Fibroblast of the aortic adventitia (primary cell): ENCODE results near the gene SPATA13. TPM values are rescaled to one million over a fixed set of nuclear protein-coding genes. Genes with fewer than 3 reads are reported as not detected.
"Not testable (repeated sequence)": the region's sequence is repeated elsewhere in the genome, so short reads cannot be mapped to it uniquely, and the experiment has no call there.

ENCODE experiments used
- DNase-seq: peaks from one replicate; pipeline ENCODE4 v3.0.0-alpha.2; 2010; ENCODE audit warnings: low read depth
- H3K4me3 ChIP-seq: 2 replicates; pipeline ENCODE4 v1.5.1; 2011; ENCODE audit warnings: low read depth, mild to moderate bottlenecking, control low read depth, low read length, moderate library complexity
- total RNA-seq: library from RNA; depleted of rRNA; stranded (reverse); fragments of >200 nt; gene quantifications from 2 replicates; pipeline ENCODE4 v1.2.3, GENCODE V29; 2012; ENCODE audit warnings: low replicate concordance
- TF ChIP-seq, protein P1 (sequence below): IDR thresholded peaks from 2 replicates; pipeline ENCODE4 v1.5.1; 2011; ENCODE audit warnings: mild to moderate bottlenecking, low read length, control low read depth, inconsistent platforms; ENCODE audit not compliant: insufficient read depth

SPATA13 gene
- total RNA-seq, 1 donor, result 12.2 TPM

- DNase-seq, result no peak
- no peak overlapping the region for H3K4me3 ChIP-seq
- TF ChIP-seq, protein P1, sequence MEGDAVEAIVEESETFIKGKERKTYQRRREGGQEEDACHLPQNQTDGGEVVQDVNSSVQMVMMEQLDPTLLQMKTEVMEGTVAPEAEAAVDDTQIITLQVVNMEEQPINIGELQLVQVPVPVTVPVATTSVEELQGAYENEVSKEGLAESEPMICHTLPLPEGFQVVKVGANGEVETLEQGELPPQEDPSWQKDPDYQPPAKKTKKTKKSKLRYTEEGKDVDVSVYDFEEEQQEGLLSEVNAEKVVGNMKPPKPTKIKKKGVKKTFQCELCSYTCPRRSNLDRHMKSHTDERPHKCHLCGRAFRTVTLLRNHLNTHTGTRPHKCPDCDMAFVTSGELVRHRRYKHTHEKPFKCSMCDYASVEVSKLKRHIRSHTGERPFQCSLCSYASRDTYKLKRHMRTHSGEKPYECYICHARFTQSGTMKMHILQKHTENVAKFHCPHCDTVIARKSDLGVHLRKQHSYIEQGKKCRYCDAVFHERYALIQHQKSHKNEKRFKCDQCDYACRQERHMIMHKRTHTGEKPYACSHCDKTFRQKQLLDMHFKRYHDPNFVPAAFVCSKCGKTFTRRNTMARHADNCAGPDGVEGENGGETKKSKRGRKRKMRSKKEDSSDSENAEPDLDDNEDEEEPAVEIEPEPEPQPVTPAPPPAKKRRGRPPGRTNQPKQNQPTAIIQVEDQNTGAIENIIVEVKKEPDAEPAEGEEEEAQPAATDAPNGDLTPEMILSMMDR, result no peak
These were observed 52.2 kb downstream of the SPATA13 start for GRCh38 chr13:24212674-24213073.

DNA sequence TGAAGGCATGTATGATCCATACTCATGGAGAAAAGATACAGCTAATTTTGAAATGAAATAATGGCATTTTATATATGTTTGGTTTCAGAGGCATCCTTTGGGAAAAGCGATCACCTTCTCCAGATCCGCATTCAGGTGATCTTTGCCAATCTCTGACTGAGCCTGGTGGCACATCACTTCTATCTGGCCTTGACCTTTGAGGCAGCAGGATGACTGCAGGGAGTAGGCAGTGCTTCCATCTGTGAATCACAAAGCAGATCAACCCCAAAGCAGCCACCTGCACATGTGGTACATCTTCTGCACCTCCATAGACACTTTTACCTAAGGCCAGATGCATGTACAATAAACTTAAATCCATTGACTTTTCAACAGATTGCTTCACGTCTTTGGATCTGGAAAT, 53.4 kb downstream of the SPATA13 start:
- DNase-seq, result no peak
- TF ChIP-seq, protein P1, result no peak
- H3K4me3 ChIP-seq, result no peak overlapping the region

GRCh38 chr13:24214528-24214927, 54.0 kb downstream of the SPATA13 start:
- no peak for DNase-seq
- H3K4me3 ChIP-seq, result no peak overlapping the region
- TF ChIP-seq, protein P1, result no peak

- DNase-seq, result no peak
- no peak overlapping the region for H3K4me3 ChIP-seq
- TF ChIP-seq, protein P1, result no peak
These were observed 54.6 kb downstream of the SPATA13 start for GRCh38 chr13:24215126-24215525.

DNA sequence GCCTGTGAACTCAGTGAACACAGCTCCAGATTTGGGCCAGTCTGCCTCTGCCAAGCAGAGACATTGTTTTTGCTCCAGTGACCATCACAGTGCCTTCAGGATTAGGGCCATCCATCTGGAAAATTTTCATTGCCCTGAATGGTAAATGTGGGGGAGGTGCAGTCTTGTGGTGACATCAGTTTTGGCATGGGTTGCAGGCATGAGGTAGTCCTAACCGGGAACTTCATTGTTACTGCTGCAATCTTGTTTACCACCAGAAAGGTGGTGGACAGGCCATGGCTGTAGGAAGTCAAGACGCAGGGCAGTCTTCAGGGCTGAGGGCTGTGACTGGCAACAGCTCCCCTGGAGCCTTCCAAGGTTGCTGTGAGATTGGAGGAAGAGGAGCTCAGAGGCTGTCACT, 55.2 kb downstream of the SPATA13 start:
- TF ChIP-seq, protein P1, result no peak
- peak; percentile 68 for DNase-seq
- no peak overlapping the region for H3K4me3 ChIP-seq

DNA sequence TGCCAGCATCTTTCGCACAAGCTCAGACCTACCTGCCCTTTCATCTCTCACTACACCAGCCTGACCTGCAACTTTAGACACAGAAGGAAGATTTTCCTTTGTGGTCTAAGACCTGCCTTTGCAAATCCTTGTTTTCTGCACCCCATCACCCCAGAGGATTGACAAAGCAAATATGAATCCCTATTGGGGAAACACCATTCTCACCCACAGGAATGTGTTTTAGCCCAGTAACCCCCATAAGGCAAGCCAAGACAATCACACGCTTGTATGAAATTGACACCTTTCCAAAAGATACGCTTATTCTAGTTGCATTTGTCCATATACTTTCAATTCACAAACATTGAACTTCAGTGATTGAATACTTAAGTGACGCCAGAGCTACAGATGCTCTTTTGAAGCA, 55.7 kb downstream of the SPATA13 start:
- peak; percentile 6 for DNase-seq
- TF ChIP-seq, protein P1, result no peak
- no peak overlapping the region for H3K4me3 ChIP-seq

DNA sequence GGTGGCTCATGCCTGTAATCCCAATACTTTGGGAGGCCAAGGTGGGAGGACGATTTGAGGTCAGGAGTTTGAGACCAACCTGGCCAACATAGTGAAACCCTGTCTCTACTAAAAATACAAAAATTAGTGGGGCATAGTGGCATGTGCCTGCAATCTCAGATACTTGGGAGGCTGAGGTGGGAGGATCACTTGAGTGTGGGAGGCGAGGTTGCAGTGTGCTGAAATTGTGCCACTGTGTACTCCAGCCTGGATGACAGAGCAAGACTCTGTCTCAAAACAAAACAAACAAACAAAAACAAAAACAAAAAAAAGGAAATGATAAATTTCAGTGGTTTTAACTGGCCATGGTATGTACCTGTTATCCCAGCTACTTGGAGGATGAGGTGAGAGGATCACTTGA, 56.3 kb downstream of the SPATA13 start:
- not testable (repeated sequence) for DNase-seq, H3K4me3 ChIP-seq
